B cell (primary cell): ENCODE results near the gene SRCAP. TPM values are rescaled to one million over a fixed set of nuclear protein-coding genes. Genes with fewer than 3 reads are reported as not detected.

ENCODE experiments used
- ATAC-seq: fragments of 200-7000 bp; cut with Tn5 transposase; one replicate; pipeline ENCODE4 v1.10.0; 2021; ENCODE audit warnings: low read depth, mild to moderate bottlenecking, moderate number of reproducible peaks, moderate library complexity
- CTCF ChIA-PET: fragments of 350-600 bp; sonication (Branson Sonifier 250); formaldehyde crosslinking; loops from one replicate; lab custom pipeline; 2021; ENCODE audit warnings: antibody characterized with exemption, inconsistent platforms; lab: Charles Lee
- POLR2A ChIA-PET: fragments of 350-600 bp; sonication (Branson Sonifier 250); formaldehyde crosslinking; loops from one replicate; lab custom pipeline; 2021; ENCODE audit warnings: antibody characterized with exemption; lab: Charles Lee
- DNase-seq: peaks from one replicate; pipeline ENCODE4 v3.0.0; 2013
- H2AFZ ChIP-seq: 2 replicates; pipeline ENCODE4 v1.6.1; 2012; ENCODE audit warnings: mild to moderate bottlenecking, low read depth, low read length; ENCODE audit not compliant: insufficient read depth, poor library complexity, severe bottlenecking
- H3K27ac ChIP-seq, 2 donors: 1 replicate in 1 of 2; 2 replicates in 1 of 2; pipeline ENCODE4 v1.5.1; 2012 to 2013; ENCODE audit warnings: low read length in 2 of 2, mild to moderate bottlenecking in 2 of 2, moderate library complexity in 1 of 2
- H3K27me3 ChIP-seq, 4 experiments: fragments of 200-600 bp in 1 of 4; sonication (generic) in 1 of 4; replicated peaks in 1 of 4; 1 replicate in 2 of 4; 2 replicates in 2 of 4; pipeline versions ENCODE4 v1.6.1 to v1.7.0; 2013 to 2016; ENCODE audit warnings: low read length in 3 of 4, mild to moderate bottlenecking in 2 of 4, mixed read lengths in 1 of 4, moderate library complexity in 1 of 4; ENCODE audit not compliant: insufficient read depth in 4 of 4, control insufficient read depth in 3 of 4; ENCODE audit errors: control extremely low read depth in 1 of 4
- H3K36me3 ChIP-seq, 2 experiments: replicated peaks in 1 of 2; 1 replicate in 1 of 2; 2 replicates in 1 of 2; pipeline versions ENCODE4 v1.6.1 to v1.7.1; 2013; ENCODE audit warnings: low read length in 1 of 2; ENCODE audit not compliant: insufficient read depth in 2 of 2, control insufficient read depth in 1 of 2; ENCODE audit errors: control extremely low read depth in 1 of 2, extremely low read depth in 1 of 2
- H3K4me1 ChIP-seq, 2 donors: fragments of 200-600 bp in 1 of 2; sonication (generic) in 1 of 2; 1 replicate in 1 of 2; 2 replicates in 1 of 2; pipeline versions ENCODE4 v1.5.1 to v1.6.1; 2013 to 2017; ENCODE audit warnings: low read length in 2 of 2; ENCODE audit not compliant: control insufficient read depth in 2 of 2, insufficient read depth in 2 of 2
- H3K4me2 ChIP-seq: replicated peaks from 2 replicates; pipeline ENCODE3; 2012; ENCODE audit warnings: mild to moderate bottlenecking, low read depth, low read length; ENCODE audit not compliant: poor library complexity, severe bottlenecking
- H3K4me3 ChIP-seq, 5 experiments: fragments of 200-600 bp in 1 of 5; sonication (generic) in 1 of 5; 1 replicate in 3 of 5; 2 replicates in 2 of 5; pipeline versions ENCODE4 v1.5.1 to v1.7.0; 2011 to 2016; ENCODE audit warnings: low read length in 4 of 5, mild to moderate bottlenecking in 4 of 5, low read depth in 2 of 5, control low read depth in 1 of 5, moderate library complexity in 1 of 5; ENCODE audit not compliant: insufficient read depth in 1 of 5; ENCODE audit errors: control extremely low read depth in 1 of 5, extremely low read depth in 1 of 5
- H3K79me2 ChIP-seq: fragments of 200-600 bp; sonication (generic); one replicate; pipeline ENCODE4 v1.6.0; 2016; ENCODE audit warnings: low read length; ENCODE audit not compliant: control insufficient read depth, insufficient read depth
- H3K9ac ChIP-seq: fragments of 200-600 bp; sonication (generic); 2 replicates; pipeline ENCODE4 v1.6.1; 2017; ENCODE audit warnings: mild to moderate bottlenecking, low read length, moderate library complexity
- H3K9me3 ChIP-seq, 3 donors: one replicate each; pipeline versions ENCODE4 v1.6.1 to v1.7.1; 2013; ENCODE audit warnings: low read length in 2 of 3; ENCODE audit not compliant: control insufficient read depth in 2 of 3, insufficient read depth in 1 of 3; ENCODE audit errors: control extremely low read depth in 1 of 3
- H4K20me1 ChIP-seq: 2 replicates; pipeline ENCODE4 v1.6.0; 2012; ENCODE audit warnings: mild to moderate bottlenecking, low read length; ENCODE audit not compliant: insufficient read depth, control insufficient read depth, poor library complexity, severe bottlenecking
- H3K27ac Mint-ChIP-seq: one replicate; pipeline ENCODE4 v1.8.0; 2021; ENCODE audit warnings: mixed read lengths
- H3K27me3 Mint-ChIP-seq: one replicate; pipeline ENCODE4 v1.8.0; 2021; ENCODE audit warnings: mixed read lengths
- H3K4me1 Mint-ChIP-seq: one replicate; pipeline ENCODE4 v1.8.0; 2021; ENCODE audit warnings: mixed read lengths
- H3K4me3 Mint-ChIP-seq: one replicate; pipeline ENCODE4 v1.8.0; 2021; ENCODE audit warnings: mixed read lengths
- H3K9me3 Mint-ChIP-seq: one replicate; pipeline ENCODE4 v1.8.0; 2022; ENCODE audit warnings: mixed read lengths; ENCODE audit not compliant: insufficient read depth
- EZH2 ChIP-seq: IDR thresholded peaks from 2 replicates; pipeline ENCODE4 v1.6.1; 2012; ENCODE audit warnings: borderline replicate concordance, low read depth, mild to moderate bottlenecking, moderate library complexity, low read length; ENCODE audit not compliant: insufficient read depth, poor library complexity, severe bottlenecking
- WGBS: methylation state at CpG from one replicate; pipeline ENCODE4 v1.1.5; 2013; ENCODE audit warnings: missing lambda C conversion rate; ENCODE audit not compliant: insufficient coverage; 5-methylcytosine and 5-hydroxymethylcytosine counted together
- intact Hi-C: fragments of 100-400 bp; cut with micrococcal nuclease; formaldehyde crosslinking; loops from one replicate; pipeline ENCODE4 v1.10.0; 2022
- polyA plus RNA-seq: library from polyadenylated mRNA; depleted of rRNA; stranded (reverse); fragments of >200 nt; gene quantifications from 2 replicates; pipeline ENCODE4 v1.2.3, GENCODE V29; 2012
- total RNA-seq, 2 donors: library from RNA; stranded (reverse); fragments of 120-200 nt in 1 of 2; gene quantifications; 1 replicate in 1 of 2; 2 replicates in 1 of 2; pipeline versions ENCODE4 v1.2.3 to v1.2.4, GENCODE V29; 2013 to 2022
- TF ChIP-seq, protein P1 (sequence below): fragments of 200-600 bp; IDR thresholded peaks from one replicate; pipeline ENCODE4 v1.8.0; 2022; ENCODE audit warnings: antibody characterized with exemption, mild to moderate bottlenecking

The SRCAP gene
- total and polyA plus RNA-seq, 2 donors (not counting 1 experiment from before 2014, with no cell fraction given) = 20.9 to 145 TPM

DNA sequence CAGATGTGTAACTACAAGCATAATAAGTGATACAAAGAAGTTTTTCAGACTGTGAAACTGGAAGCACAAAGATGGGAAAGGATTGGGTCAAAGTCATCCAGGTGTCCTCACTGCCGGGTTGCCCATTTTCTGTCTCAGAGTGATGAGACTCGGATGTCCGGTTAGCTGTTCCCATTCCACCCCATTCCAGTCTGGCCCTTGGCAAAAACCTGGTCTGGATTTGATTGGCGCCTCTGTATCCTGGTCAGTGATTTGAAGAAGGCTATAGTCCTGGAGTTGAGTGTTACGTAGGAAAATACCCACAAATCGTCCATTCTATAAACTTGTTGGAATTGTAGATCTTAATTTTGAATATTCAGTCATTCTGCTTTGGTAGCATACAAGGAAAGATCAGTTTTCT, 29.4 kb downstream of the SRCAP start:
- Mint-ChIP-seq H3K27me3 (no peaks in the 10 kb centered on the region), H3K4me1 (peaks cover 12% of the 10 kb centered on the region), H3K9me3 (no peaks in the 10 kb centered on the region), H3K4me3 (no peak overlapping the region), H3K27ac (no peak overlapping the region)
- Histone ChIP-seq H4K20me1 (peaks cover 10% of the 10 kb centered on the region), H3K36me3 (peaks cover 0 to 68% of the 10 kb centered on the region in 2 experiments), H3K79me2 (peaks cover 14% of the 10 kb centered on the region), H3K4me1 (peaks cover 6 to 9% of the 10 kb centered on the region in 2 donors), H2AFZ (no peak overlapping the region), H3K27ac (no peak overlapping the region), H3K4me3 (no peak overlapping the region), H3K27me3 (no peaks in the 10 kb centered on the region), H3K9me3 (no peaks in the 10 kb centered on the region), H3K4me2 (no peak overlapping the region), H3K9ac (no peak overlapping the region)
- POLR2A ChIA-PET = no interaction called here
- intact Hi-C loops = no loop called here
- WGBS = 100% methylated on average over 2 of the region's 6 CpGs
- CTCF ChIA-PET = interaction anchor here (1.3 kb wide), 1 partner anchor 173 kb away, joined by 3 read pairs; no protein-coding TSS in a partner anchor
- ATAC-seq = no peak
- TF ChIP-seq EZH2 = no peak
- TF ChIP-seq, protein P1, sequence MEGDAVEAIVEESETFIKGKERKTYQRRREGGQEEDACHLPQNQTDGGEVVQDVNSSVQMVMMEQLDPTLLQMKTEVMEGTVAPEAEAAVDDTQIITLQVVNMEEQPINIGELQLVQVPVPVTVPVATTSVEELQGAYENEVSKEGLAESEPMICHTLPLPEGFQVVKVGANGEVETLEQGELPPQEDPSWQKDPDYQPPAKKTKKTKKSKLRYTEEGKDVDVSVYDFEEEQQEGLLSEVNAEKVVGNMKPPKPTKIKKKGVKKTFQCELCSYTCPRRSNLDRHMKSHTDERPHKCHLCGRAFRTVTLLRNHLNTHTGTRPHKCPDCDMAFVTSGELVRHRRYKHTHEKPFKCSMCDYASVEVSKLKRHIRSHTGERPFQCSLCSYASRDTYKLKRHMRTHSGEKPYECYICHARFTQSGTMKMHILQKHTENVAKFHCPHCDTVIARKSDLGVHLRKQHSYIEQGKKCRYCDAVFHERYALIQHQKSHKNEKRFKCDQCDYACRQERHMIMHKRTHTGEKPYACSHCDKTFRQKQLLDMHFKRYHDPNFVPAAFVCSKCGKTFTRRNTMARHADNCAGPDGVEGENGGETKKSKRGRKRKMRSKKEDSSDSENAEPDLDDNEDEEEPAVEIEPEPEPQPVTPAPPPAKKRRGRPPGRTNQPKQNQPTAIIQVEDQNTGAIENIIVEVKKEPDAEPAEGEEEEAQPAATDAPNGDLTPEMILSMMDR = no peak
- DNase-seq = no peak

GRCh38 chr16:30728899-30729672, 30.1 kb downstream of the SRCAP start:
- Histone ChIP-seq H3K9me3 (no peaks in the 10 kb centered on the region), H2AFZ (no peak overlapping the region), H3K36me3 (peaks cover 2 to 69% of the 10 kb centered on the region in 2 experiments), H3K4me2 (no peak overlapping the region), H3K9ac (no peak overlapping the region), H3K27ac (no peak overlapping the region), H3K4me3 (no peak overlapping the region), H3K27me3 (no peaks in the 10 kb centered on the region), H3K79me2 (peaks cover 14% of the 10 kb centered on the region), H4K20me1 (peaks cover 8% of the 10 kb centered on the region), H3K4me1 (peaks cover 6 to 9% of the 10 kb centered on the region in 2 donors)
- 81% methylated on average over 7 of the region's 17 CpGs for WGBS
- DNase-seq (no peak), ATAC-seq (no peak)
- Mint-ChIP-seq H3K27ac (no peak overlapping the region), H3K27me3 (no peaks in the 10 kb centered on the region), H3K4me3 (no peak overlapping the region), H3K9me3 (no peaks in the 10 kb centered on the region), H3K4me1 (peaks cover 10% of the 10 kb centered on the region)
- intact Hi-C loops = no loop called here
- ChIA-PET POLR2A (no interaction called here), CTCF (no interaction called here)
- TF ChIP-seq EZH2 = no peak
- TF ChIP-seq, protein P1 = no peak
